Mesenchymal stem cell (in vitro differentiated cells and primary cell): ENCODE measurements around the gene THAP7.
A peak's percentile ranks its signal among the peaks of the same experiment; 100 is the strongest.
"Not testable (repeated sequence)": the region's sequence is repeated elsewhere in the genome, so short reads cannot be mapped to it uniquely, and the experiment has no call there.

Experiments used
- DNase-seq: peaks from one replicate; pipeline ENCODE4 v3.0.0-alpha.2; 2013
- H2AFZ ChIP-seq: one replicate; pipeline ENCODE4 v1.6.1; 2013; ENCODE audit warnings: low read depth, mild to moderate bottlenecking, control low read depth, inconsistent platforms, low read length, moderate library complexity
- H2AK5ac ChIP-seq: 2 replicates; pipeline ENCODE4 v1.6.1; 2013; ENCODE audit warnings: low read length, moderate library complexity, mild to moderate bottlenecking, inconsistent platforms; ENCODE audit not compliant: severe bottlenecking
- H2BK120ac ChIP-seq: one replicate; pipeline ENCODE4 v1.6.1; 2013; ENCODE audit warnings: low read depth, mild to moderate bottlenecking, inconsistent platforms, low read length, moderate library complexity
- H2BK12ac ChIP-seq, 2 experiments: one replicate each; pipeline ENCODE4 v1.6.1; 2013; ENCODE audit warnings: inconsistent platforms in 2 of 2, low read length in 2 of 2, mild to moderate bottlenecking in 2 of 2, moderate library complexity in 2 of 2, control low read depth in 1 of 2
- H2BK15ac ChIP-seq: one replicate; pipeline ENCODE4 v1.6.1; 2013; ENCODE audit warnings: mild to moderate bottlenecking, low read depth, inconsistent platforms; ENCODE audit not compliant: poor library complexity, severe bottlenecking
- H2BK5ac ChIP-seq: 2 replicates; pipeline ENCODE4 v1.6.1; 2013; ENCODE audit warnings: low read depth, mild to moderate bottlenecking, low read length, control low read depth, inconsistent platforms; ENCODE audit not compliant: poor library complexity, severe bottlenecking
- H3K14ac ChIP-seq, 2 experiments: one replicate each; pipeline ENCODE4 v1.6.1; 2013; ENCODE audit warnings: inconsistent platforms in 2 of 2, low read length in 2 of 2, control low read depth in 1 of 2, mild to moderate bottlenecking in 1 of 2, moderate library complexity in 1 of 2
- H3K18ac ChIP-seq, 2 experiments: one replicate each; pipeline ENCODE4 v1.6.1; 2013; ENCODE audit warnings: inconsistent platforms in 2 of 2, low read length in 2 of 2, control low read depth in 1 of 2, low read depth in 1 of 2, mild to moderate bottlenecking in 1 of 2
- H3K23ac ChIP-seq, 2 experiments: one replicate each; pipeline ENCODE4 v1.6.1; 2013; ENCODE audit warnings: inconsistent platforms in 2 of 2, low read length in 2 of 2, mild to moderate bottlenecking in 2 of 2, moderate library complexity in 2 of 2, control low read depth in 1 of 2
- H3K27ac ChIP-seq: 2 replicates; pipeline ENCODE4 v1.5.1; 2013; ENCODE audit warnings: mild to moderate bottlenecking, moderate library complexity, low read length, control low read depth, inconsistent platforms; ENCODE audit not compliant: poor library complexity, severe bottlenecking
- H3K27me3 ChIP-seq, 2 experiments: 2 replicates each; pipeline versions ENCODE4 v1.6.1 to v1.7.0; 2013; ENCODE audit warnings: low read length in 2 of 2, mild to moderate bottlenecking in 2 of 2, moderate library complexity in 2 of 2, control low read depth in 1 of 2, inconsistent platforms in 1 of 2; ENCODE audit not compliant: control insufficient read depth in 1 of 2, insufficient read depth in 1 of 2
- H3K36me3 ChIP-seq, 2 experiments: 2 replicates each; pipeline versions ENCODE4 v1.6.1 to v1.7.0; 2013; ENCODE audit warnings: low read length in 2 of 2, control low read depth in 1 of 2, inconsistent platforms in 1 of 2, low read depth in 1 of 2, mild to moderate bottlenecking in 1 of 2; ENCODE audit not compliant: insufficient read depth in 2 of 2, control insufficient read depth in 1 of 2
- H3K4ac ChIP-seq, 2 experiments: one replicate each; pipeline ENCODE4 v1.6.1; 2013; ENCODE audit warnings: inconsistent platforms in 2 of 2, low read length in 2 of 2, mild to moderate bottlenecking in 2 of 2, moderate library complexity in 2 of 2, control low read depth in 1 of 2, low read depth in 1 of 2
- H3K4me1 ChIP-seq: 2 replicates; pipeline ENCODE4 v1.6.1; 2013; ENCODE audit warnings: low read depth, low read length, control low read depth; ENCODE audit not compliant: control insufficient read depth, insufficient read depth
- H3K4me2 ChIP-seq: 2 replicates; pipeline ENCODE4 v1.6.1; 2013; ENCODE audit warnings: low read length, mild to moderate bottlenecking, inconsistent platforms; ENCODE audit not compliant: poor library complexity, severe bottlenecking
- H3K4me3 ChIP-seq, 2 experiments: 2 replicates each; pipeline versions ENCODE4 v1.5.1 to v1.7.0; 2013; ENCODE audit warnings: low read length in 2 of 2, mild to moderate bottlenecking in 2 of 2, control low read depth in 1 of 2, low read depth in 1 of 2; ENCODE audit not compliant: insufficient read depth in 1 of 2
- H3K79me1 ChIP-seq: replicated peaks from 2 replicates; pipeline ENCODE4 v1.6.1; 2013; ENCODE audit warnings: mild to moderate bottlenecking, control low read depth, low read length, inconsistent platforms; ENCODE audit not compliant: poor library complexity, severe bottlenecking
- H3K9ac ChIP-seq: 2 replicates; pipeline ENCODE4 v1.7.0; 2013; ENCODE audit warnings: mild to moderate bottlenecking, low read length, moderate library complexity
- H3K9me3 ChIP-seq: 2 replicates; pipeline ENCODE4 v1.7.0; 2013; ENCODE audit warnings: mild to moderate bottlenecking, low read length; ENCODE audit not compliant: control insufficient read depth
- H4K8ac ChIP-seq: one replicate; pipeline ENCODE4 v1.6.1; 2013; ENCODE audit warnings: inconsistent platforms, mild to moderate bottlenecking, low read length, moderate library complexity
- H4K91ac ChIP-seq: one replicate; pipeline ENCODE4 v1.6.1; 2013; ENCODE audit warnings: mild to moderate bottlenecking, low read length, inconsistent platforms
- WGBS: methylation state at CpG from one replicate; pipeline ENCODE4 v1.1.7; 2013; ENCODE audit warnings: mixed read lengths; 5-methylcytosine and 5-hydroxymethylcytosine counted together

The THAP7 gene

GRCh38 chr22:21010426-21011113 lies 8.7 kb upstream of the THAP7 start:
- no peak overlapping the region for H3K18ac ChIP-seq
- no peak overlapping the region for H3K14ac ChIP-seq
- H3K4me2 ChIP-seq = no peak overlapping the region
- peaks cover 6 to 8% of the 10 kb centered on the region in 2 experiments for H3K36me3 ChIP-seq
- peaks cover 20% of the 10 kb centered on the region for H3K4me1 ChIP-seq
- H4K91ac ChIP-seq = no peak overlapping the region
- H2AK5ac ChIP-seq = no peak overlapping the region
- no peaks in the 10 kb centered on the region for H3K9me3 ChIP-seq
- H4K8ac ChIP-seq = no peak overlapping the region
- H3K4ac ChIP-seq = no peak overlapping the region
- H2BK12ac ChIP-seq = no peak overlapping the region
- no peak overlapping the region for H2BK120ac ChIP-seq
- peaks cover 2% of the 10 kb centered on the region for H3K79me1 ChIP-seq
- H2BK5ac ChIP-seq = no peak overlapping the region
- H2BK15ac ChIP-seq = no peak overlapping the region
- DNase-seq = no peak
- no peak overlapping the region for H3K27ac ChIP-seq
- no peak overlapping the region for H3K4me3 ChIP-seq
- WGBS = 82% methylated on average over 3 of the region's 3 CpGs
- H3K23ac ChIP-seq = no peak overlapping the region
- no peaks in the 10 kb centered on the region for H3K27me3 ChIP-seq
- H3K9ac ChIP-seq = no peak overlapping the region
- H2AFZ ChIP-seq = no peak overlapping the region

- Histone ChIP-seq H4K91ac (no peak overlapping the region), H2BK120ac (no peak overlapping the region), H3K79me1 (peaks cover 2% of the 10 kb centered on the region), H3K4me3 (no peak overlapping the region), H2BK12ac (no peak overlapping the region), H3K4me1 (peaks cover 12% of the 10 kb centered on the region), H3K27me3 (no peaks in the 10 kb centered on the region), H3K4me2 (no peak overlapping the region), H3K9ac (no peak overlapping the region), H3K36me3 (peaks cover 6 to 8% of the 10 kb centered on the region in 2 experiments), H3K23ac (no peak overlapping the region), H2BK5ac (no peak overlapping the region), H2AFZ (no peak overlapping the region), H4K8ac (no peak overlapping the region), H3K9me3 (no peaks in the 10 kb centered on the region), H3K18ac (no peak overlapping the region), H3K27ac (no peak overlapping the region), H3K4ac (no peak overlapping the region), H2AK5ac (no peak overlapping the region), H3K14ac (no peak overlapping the region), H2BK15ac (no peak overlapping the region)
- WGBS = 61% methylated on average over 10 of the region's 10 CpGs
- peak; percentile 60 for DNase-seq
Observed at GRCh38 chr22:21009638-21010425, 7.9 kb upstream of the THAP7 start.

- not testable (repeated sequence) for DNase-seq, H3K4ac ChIP-seq, H3K4me1 ChIP-seq, H3K18ac ChIP-seq, H3K36me3 ChIP-seq, H3K9ac ChIP-seq, H4K91ac ChIP-seq, H3K79me1 ChIP-seq, H4K8ac ChIP-seq, H2BK15ac ChIP-seq, H3K4me3 ChIP-seq, H2AFZ ChIP-seq, H3K4me2 ChIP-seq, H2BK5ac ChIP-seq, H2BK120ac ChIP-seq, H2AK5ac ChIP-seq, H3K27me3 ChIP-seq, H3K14ac ChIP-seq, H3K23ac ChIP-seq, H3K27ac ChIP-seq, H3K9me3 ChIP-seq, H2BK12ac ChIP-seq
- WGBS = 85% methylated on average over 13 of the region's 13 CpGs
Observed at GRCh38 chr22:21009208-21009607, 7.3 kb upstream of the THAP7 start.

- Histone ChIP-seq H2BK5ac (no peak overlapping the region), H3K4me1 (peaks cover 31% of the 10 kb centered on the region), H3K9ac (peak overlapping the region; percentile 99), H3K4me3 (peak overlapping the region in 1 of 2 experiments; percentile 90), H2BK12ac (no peak overlapping the region), H3K9me3 (no peaks in the 10 kb centered on the region), H2AFZ (no peak overlapping the region), H3K27ac (no peak overlapping the region), H3K23ac (peak overlapping the region in 1 of 2 experiments; percentile 41), H2BK15ac (peak overlapping the region; percentile 64), H3K4ac (peak overlapping the region in 1 of 2 experiments; percentile 9), H2AK5ac (no peak overlapping the region), H4K8ac (no peak overlapping the region), H2BK120ac (no peak overlapping the region), H3K79me1 (peaks cover 25% of the 10 kb centered on the region), H3K27me3 (no peaks in the 10 kb centered on the region), H4K91ac (peak overlapping the region; percentile 25), H3K4me2 (no peak overlapping the region), H3K14ac (peak overlapping the region in 1 of 2 experiments; percentile 14), H3K18ac (no peak overlapping the region), H3K36me3 (peaks cover 22 to 26% of the 10 kb centered on the region in 2 experiments)
- WGBS = 96% methylated on average over 4 of the region's 4 CpGs
- DNase-seq = peak; percentile 11
Observed at GRCh38 chr22:21003782-21004181, 1.9 kb upstream of the THAP7 start.
